HuH-7 (cell line): ENCODE data around the gene RMDN2.
"Not testable (repeated sequence)": the region's sequence is repeated elsewhere in the genome, so short reads cannot be mapped to it uniquely, and the experiment has no call there.

Experiments used
- DNase-seq: peaks from one replicate; pipeline ENCODE4 v3.0.0; 2011; ENCODE audit warnings: low spot score

RMDN2 gene

GRCh38 chr2:37934591-37935513 lies 9.8 kb downstream of the RMDN2 start:
- DNase-seq, result no peak

- not testable (repeated sequence) for DNase-seq
These were observed 12.5 kb downstream of the RMDN2 start for GRCh38 chr2:37937568-37937967.

- DNase-seq, result not testable (repeated sequence)
These were observed 16.2 kb downstream of the RMDN2 start for GRCh38 chr2:37941267-37941666.

- DNase-seq, result no peak
These were observed 19.2 kb downstream of the RMDN2 start for GRCh38 chr2:37944268-37944667.

GRCh38 chr2:37947306-37947705 lies 22.2 kb downstream of the RMDN2 start:
- no peak for DNase-seq

- DNase-seq, result not testable (repeated sequence)
These were observed 37.1 kb downstream of the RMDN2 start for GRCh38 chr2:37962018-37962739.

- not testable (repeated sequence) for DNase-seq
These were observed 37.6 kb downstream of the RMDN2 start for GRCh38 chr2:37962740-37963121.

- not testable (repeated sequence) for DNase-seq
These were observed 38.8 kb downstream of the RMDN2 start for GRCh38 chr2:37963901-37964300.

GRCh38 chr2:37966326-37966725 lies 41.2 kb downstream of the RMDN2 start:
- DNase-seq, result no peak

GRCh38 chr2:37969731-37970130 lies 44.6 kb downstream of the RMDN2 start:
- no peak for DNase-seq

GRCh38 chr2:37971971-37972370 lies 46.9 kb downstream of the RMDN2 start:
- DNase-seq, result no peak

- DNase-seq, result no peak
These were observed 48.7 kb downstream of the RMDN2 start for GRCh38 chr2:37973615-37974353.

- DNase-seq, result no peak
These were observed 50.7 kb downstream of the RMDN2 start for GRCh38 chr2:37975808-37976207.

- no peak for DNase-seq
These were observed 51.3 kb downstream of the RMDN2 start for GRCh38 chr2:37976411-37976810.

- DNase-seq, result peak; percentile 15
These were observed 57.1 kb downstream of the RMDN2 start for GRCh38 chr2:37982147-37982582.

GRCh38 chr2:37982847-37983246 lies 57.8 kb downstream of the RMDN2 start:
- DNase-seq, result no peak

- DNase-seq, result no peak
These were observed 58.6 kb downstream of the RMDN2 start for GRCh38 chr2:37983719-37984118.

- DNase-seq, result no peak
These were observed 59.1 kb downstream of the RMDN2 start for GRCh38 chr2:37984176-37984575.

GRCh38 chr2:37984589-37984988 lies 59.5 kb downstream of the RMDN2 start:
- DNase-seq, result no peak

- no peak for DNase-seq
These were observed 60.2 kb downstream of the RMDN2 start for GRCh38 chr2:37985333-37985732.

- no peak for DNase-seq
These were observed 62.1 kb downstream of the RMDN2 start for GRCh38 chr2:37987098-37987775.

- DNase-seq, result no peak
These were observed 67.5 kb downstream of the RMDN2 start for GRCh38 chr2:37992601-37993000.
